DMS 273 treated with DMSO at 0.1 percent for 48 hours (cell line): ENCODE data around the gene BPIFB6.
"Not testable (repeated sequence)": the region's sequence is repeated elsewhere in the genome, so short reads cannot be mapped to it uniquely, and the experiment has no call there.

ENCODE experiments used
- DNase-seq: peaks from one replicate; lab custom pipeline; 2025; lab: John Stamatoyannopoulos, UW

The BPIFB6 gene

DNA sequence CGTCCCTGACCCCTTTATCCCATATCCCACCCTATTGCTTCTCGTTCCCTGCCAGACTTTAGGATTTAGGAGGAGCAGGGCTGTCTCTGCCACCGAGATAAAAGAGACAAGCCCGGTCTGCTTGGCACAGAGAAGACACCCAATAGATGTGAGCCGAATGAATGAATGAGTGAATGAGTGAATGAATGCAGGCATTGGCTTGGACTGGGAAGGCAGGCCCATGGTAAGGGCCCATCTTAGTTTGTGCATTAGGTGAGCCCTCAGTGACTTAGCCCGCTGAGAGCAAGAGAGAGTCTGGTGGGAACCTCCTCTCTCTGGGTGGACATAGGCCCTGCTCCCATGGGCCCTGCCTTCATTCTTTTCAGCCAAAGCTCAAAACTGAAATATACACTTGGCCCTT, 879 bp upstream of the BPIFB6 start:
- DNase-seq = no peak

DNA sequence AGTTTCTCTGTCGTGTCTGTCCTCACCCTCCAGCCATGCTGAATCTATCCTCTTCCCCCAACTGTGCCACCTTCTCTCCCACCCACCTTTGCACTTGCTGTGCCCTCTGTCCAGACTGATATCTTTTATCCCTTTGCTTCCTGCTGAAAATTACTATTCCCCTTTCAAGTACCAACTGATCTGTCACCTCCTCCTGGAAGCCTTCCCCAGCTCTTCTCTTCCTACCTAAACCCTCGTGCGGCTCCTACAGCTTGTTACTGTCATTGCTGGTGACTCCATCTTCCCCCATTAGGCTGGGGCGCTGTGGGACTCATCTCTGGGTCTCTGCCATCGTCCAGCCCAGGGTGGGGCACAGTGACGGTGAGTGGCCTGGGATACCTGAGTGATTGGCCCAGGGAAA, 1.1 kb downstream of the BPIFB6 start:
- DNase-seq = no peak

DNA sequence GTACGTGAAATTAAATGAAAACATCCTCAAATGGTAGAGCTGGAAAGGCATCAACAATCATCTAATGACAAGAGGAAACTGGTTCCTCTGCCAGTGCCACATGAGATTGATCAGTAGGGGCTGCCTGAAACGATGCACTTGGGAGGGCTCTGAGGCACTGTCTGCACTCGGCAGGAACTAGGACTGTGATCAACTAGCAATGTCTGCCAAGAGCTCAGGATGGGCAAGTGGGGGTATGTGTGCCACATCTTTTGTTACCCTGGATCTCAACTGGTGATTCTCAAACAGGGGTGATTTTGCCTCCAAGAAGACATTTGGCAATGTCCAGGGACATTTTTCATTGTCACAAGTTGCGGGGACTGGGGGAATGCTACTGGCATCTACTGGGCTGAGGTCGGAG, 1.9 kb downstream of the BPIFB6 start:
- DNase-seq = no peak

DNA sequence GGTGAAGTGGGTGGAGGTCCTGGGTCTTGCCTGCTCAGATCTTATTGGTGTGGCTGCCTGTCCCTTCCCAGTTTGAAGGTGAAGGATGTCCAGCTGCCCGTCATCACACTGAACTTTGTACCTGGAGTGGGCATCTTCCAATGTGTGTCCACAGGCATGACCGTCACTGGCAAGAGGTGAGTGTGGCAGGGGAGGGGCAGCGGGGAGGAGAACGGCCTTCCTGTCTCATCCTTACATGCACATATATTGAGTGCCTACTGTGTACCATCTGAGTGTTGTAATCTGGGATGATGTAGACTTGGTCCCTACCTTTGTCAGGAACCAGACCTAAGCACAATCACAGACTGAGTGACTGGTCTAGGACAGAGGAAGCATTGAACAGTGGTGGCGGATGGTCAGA, 2.7 kb downstream of the BPIFB6 start:
- DNase-seq = no peak

DNA sequence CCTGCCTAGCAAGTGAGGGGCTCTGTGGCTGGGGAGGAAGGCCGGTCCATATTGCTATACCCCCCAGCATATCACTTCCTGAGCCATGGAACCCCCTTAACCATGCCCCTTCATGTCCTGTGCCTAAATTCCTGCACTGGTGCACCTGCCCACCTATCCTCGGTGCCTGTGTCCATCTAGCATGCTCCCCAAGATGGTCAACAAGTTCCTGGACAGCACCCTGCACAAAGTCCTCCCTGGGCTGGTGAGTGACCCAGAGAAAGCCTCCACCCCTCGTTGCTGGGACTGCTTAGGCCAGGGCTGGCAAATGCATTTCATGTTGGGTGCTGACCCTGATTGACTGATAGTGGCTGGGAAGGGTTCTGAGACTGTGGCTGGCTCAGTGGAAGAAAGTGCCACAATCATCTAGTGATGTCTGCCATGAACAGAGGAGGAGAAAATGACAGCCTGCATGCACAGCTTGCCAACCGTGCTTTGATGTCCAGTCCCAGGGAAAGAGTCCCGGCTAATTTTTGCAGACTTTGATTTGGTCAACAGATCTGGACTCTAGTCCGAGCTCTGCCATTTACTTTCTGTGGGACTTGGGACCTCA, 3.5 kb downstream of the BPIFB6 start:
- DNase-seq = no peak

DNA sequence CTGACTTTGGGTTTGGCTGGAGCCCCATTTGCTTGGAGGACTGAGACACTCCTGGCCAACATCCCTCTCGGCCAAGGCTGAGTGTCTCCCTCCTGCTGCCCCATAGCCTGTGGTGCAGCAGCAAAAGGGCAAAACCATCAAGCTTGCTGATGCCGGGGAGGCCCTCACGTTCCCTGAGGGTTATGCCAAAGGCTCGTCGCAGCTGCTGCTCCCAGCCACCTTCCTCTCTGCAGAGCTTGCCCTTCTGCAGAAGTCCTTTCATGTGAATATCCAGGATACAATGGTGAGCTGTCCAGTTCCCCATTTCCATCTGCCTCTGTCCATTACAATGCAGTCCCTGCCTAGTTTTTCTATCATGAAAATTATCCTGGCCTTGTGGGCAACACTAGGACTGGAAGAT, 6.0 kb downstream of the BPIFB6 start:
- no peak for DNase-seq

DNA sequence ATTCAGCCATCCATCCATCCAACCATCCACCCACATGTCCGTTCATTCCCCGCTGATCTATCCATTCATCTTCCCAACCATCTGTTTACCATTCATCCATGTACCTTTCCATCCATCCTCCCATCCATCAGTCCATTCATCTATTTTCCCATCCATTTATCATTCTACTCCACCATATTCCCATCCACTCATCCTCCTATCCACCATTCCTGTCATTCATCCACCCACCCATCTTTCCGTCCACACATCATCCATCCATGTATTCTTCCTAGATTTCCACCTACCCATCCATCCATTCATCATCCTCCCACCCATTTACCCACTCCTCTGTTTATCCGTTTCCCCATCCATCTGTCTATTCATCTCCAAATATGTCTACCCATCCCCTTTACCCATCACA, 6.8 kb downstream of the BPIFB6 start:
- no peak for DNase-seq

DNA sequence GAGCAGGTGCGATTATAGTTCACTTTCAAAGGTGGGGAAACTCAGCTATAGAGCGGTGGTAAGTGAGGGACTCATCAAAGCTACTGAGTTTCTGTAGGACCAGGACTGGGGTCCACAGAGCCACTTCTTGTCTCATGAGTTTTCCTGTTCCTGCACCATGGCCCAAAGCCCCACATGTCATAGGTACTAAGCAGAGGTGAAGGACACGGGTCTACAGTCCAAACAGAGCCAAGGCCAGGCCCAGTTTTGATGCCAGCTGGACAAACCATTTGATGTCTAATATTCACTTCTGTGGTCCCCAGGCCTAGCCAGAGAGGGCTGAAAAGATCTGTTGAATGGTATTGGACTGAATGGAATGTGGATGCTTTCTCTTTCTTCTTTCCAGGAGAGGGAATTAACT, 11.0 kb downstream of the BPIFB6 start:
- DNase-seq = no peak

DNA sequence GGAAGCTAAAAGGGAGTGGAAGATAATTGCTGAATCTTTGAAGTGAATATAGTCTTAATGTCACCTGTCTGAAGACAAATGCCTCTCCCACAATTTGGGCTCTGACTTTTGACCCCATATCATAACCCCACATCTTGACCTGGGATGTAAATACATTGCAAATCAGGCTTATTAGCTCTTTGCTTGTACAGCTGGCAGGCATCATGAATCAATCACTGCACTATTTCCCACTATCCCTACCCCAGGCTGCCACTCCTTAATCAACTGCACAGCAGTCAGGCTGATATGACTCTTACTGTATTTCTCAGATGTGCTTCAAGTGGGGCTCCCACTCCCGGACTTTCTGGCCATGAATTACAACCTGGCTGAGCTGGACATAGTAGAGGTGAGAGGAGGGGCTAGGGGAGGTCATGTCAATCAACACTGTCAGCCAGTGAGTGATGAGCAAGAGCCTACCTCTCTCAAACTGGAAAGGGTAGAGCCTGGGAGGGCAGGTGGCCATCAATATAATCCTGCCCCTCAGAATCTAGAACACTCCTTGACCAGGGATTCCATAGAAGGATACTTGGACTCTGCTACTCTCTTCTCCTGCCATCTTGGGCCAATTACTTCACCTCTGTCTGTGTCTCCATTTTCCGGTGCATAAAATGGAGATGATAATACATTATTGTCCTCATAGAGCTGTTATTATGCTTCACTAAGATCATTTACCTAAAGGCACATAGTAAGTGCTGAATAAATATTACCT, 11.7 kb downstream of the BPIFB6 start:
- DNase-seq = no peak

DNA sequence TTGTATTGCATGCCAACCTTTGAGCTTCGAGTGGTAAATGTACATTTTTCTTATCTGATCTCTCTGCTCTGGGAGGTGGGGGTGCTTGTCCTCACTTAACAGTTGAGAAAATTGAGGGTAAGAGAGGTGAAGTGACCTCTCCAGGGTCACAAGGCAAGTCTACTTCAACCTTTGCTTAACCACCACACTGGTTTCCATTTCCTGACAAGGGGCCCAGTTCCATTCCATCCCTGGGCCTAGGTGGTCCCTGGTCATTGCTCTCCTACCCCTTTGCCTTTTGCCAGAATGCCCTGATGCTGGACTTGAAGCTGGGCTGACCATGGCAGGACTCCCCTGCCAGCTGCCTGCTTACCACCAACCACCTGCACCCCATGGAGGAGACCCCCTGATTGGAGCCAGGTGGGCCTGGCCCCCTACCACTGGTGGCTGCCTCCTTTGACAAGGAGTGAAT, 12.3 kb downstream of the BPIFB6 start:
- no peak for DNase-seq

DNA sequence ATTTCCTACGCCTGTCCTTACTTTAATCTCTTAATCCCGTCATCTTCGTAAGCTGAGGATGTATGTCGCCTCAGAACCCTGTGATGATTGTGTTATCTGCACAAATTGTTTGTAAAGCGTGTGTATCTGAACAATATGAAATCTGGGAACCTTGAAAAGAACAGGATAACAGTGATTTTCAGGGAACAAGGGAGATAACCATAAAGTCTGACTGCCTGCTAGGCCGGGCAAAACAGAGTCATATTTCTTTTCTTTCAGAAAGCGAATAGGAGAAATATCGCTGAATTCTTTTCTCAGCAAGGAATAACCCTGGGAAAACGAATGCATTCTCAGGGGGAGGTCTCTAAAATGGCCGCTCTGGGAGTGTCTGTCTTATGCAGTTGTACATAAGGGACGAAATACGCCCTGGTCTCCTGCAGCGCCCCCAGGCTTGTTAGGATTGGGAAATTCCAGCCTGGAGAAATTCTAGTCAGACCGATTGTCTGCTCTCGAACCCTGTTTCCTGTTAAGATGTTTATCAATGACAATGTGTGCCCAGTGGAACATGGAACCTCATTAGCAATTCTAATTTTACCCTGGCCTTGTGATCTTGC, 13.8 kb downstream of the BPIFB6 start:
- not testable (repeated sequence) for DNase-seq

DNA sequence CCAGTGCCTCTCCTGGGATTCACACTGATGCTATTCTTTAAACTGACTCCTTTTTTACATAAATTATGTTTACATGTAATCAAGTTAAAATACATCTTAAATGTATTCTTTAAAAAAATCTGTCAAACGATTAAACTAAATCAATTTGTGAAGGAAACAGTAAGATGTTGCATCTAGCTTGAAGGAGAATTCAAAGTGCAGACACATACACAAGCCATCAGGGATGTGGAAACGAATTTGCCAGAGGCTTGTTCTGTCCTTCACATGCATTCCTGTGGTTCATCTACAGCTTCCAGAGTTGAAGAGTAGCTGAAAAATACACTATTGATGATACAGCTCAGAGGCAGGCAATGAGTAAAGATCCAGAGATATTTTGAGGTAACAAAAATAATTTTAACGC, 15.0 kb downstream of the BPIFB6 start:
- DNase-seq = no peak

DNA sequence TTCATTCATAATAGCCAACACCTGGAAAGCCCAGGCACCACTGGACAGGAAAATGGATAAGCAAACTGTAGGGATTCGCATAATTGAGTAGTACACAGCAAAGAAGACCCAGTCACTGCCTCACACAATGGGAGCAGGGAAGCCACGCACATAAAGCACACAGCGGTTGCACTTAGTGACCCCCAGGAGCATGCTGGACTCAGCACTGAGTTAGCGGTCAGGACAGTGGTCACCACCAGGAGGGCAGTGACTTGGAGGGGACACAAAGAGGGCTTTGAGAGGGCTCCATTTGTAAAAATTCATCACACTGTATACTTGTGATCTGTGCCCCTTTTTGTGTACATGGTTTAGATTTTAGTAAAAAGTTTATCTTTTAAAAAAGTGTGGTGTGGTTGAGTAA, 19.9 kb downstream of the BPIFB6 start:
- no peak for DNase-seq

DNA sequence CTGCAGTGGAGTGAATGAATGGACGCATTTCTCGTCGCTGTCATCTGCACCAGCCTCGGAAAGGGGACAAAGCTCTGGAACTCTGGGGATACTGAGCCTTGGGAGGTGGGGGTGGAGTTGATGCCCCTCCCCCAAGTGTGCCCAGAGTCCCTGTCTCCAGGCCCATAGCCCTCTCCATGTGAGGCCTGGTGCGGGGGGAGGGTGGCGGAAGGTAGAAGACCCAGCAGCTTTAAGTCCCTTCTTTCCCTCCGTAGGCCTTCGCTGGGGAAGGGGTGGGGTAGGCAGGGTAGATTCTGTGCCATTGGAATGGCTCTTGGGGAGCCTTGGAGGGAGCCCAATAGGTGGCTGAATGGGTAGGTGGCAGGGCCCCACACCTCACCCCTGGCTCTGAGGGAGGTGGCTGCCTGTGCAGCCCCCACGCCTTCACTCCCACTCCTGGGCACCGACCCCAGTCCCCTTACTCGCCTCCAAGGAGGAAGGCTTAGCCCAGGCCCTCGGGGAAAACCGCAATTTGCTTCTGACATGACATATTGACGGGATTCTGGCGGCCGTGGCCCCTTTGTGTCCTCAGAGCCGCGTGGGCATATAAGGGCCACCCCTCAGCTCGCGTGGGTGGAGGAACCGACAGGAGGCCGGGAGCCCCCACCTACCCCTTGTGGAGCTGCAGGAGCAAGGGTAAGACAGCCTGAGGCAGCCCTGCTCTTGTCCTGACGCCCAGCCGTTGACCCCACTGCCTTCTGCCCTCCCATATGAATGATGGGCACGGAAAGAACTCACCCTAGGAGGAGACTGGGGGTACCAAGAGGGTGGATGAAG, 22.1 kb downstream of the BPIFB6 start, which contains the start of gene BPIFB3:
TSS of gene BPIFB3 (plus strand) at position 613 of the 816 bp plus-strand sequence. CDS start 1,533 bp downstream, outside the sequence.
- no peak for DNase-seq

DNA sequence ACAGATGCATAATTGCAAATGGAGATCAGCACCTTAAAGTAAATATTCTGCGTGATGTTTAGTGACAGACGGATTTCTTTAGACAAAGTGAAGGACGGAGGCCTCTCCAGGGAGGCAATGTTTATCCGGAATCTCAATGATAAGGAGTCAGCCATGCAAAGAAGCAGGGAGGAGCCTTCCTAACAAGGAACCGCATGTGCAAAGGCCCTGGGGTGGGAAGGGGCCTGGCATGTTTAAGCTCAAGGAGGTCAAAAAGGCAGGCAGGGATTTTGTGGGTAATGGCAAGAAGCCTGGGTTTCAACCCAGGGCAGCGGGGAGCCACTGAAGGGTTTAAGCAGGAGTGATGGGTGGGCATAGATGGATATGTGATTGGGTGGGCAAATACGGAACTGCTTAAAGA, 22.9 kb downstream of the BPIFB6 start:
- no peak for DNase-seq

DNA sequence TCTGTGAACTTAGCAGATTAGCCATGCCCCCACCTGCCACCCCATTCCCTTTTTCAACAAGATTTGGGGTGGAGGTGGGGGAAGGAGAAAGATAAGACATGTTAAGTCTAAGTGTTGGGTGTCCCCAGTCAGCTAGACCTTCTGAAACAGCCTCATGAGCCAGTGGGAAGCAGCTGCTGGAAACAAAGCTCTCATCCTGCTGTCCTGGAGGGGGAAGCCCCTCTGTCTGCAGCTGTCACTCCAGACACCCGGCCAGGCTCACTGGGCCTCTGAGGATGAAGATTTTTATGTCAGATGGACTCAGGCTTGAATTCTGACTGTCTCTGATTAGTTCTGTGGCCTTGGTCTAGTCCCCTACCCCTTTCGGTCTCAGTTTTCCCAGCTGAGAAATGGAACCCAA, 23.3 kb downstream of the BPIFB6 start:
- no peak for DNase-seq

DNA sequence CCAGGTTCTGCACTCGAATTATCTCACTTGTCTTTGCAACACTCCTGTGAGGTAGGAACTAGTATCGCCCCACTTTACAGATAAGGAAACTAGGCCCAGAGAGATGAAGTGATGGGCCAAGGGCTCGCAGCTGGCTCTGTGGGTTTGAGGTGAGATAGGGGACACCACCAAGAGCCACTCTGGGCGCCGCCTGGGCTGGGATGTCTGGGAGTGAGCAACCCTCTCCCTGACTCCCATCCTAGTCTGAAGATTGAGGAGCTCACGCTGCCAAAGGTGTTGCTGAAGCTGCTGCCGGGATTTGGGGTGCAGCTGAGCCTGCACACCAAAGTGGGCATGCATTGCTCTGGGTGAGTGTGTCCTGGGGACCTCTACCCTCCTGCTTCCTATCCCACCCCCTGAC, 27.7 kb downstream of the BPIFB6 start:
- DNase-seq = no peak

DNA sequence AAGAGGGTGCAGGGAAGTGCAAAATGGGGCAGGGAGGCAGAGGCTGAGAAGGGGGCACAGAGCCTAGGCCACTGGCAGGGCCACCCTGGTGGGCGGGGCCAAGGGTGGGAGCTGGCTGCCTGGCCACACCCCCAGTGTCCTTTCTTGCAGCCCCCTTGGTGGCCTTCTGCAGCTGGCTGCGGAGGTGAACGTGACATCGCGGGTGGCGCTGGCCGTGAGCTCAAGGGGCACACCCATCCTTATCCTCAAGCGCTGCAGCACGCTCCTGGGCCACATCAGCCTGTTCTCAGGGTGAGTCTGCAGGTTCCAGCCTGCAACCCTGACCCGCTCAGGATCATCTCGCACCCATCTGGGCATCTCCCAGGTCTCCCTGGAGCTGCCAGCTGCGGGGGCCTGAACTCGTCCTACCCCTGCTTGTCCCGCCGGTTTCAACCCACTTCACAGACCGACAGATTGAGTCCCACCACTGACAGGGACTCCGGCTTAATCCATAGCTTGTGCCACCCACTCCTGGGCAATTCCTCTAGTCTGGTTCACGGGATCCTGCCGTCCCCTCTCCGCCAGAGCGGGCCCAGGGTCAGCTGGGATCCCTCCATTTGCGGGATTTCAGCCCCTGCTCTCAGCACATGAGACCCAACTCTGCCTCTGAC, 28.4 kb downstream of the BPIFB6 start:
- no peak for DNase-seq

DNA sequence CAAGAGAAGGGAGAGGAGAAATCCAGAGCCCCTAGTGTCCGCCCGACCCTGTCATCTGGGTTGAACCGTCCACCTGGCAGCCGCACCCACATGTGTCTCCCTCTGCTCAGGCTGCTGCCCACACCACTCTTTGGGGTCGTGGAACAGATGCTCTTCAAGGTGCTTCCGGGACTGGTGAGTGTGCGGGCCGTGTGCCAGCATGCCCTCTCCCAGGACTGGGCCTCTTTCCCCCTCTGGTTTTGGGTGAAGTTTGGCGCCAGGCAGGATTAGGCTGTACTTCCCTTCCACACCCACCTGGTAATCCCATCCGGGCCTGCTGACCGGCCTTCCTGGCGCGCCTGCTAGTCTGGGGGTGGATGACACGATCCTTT, 30.2 kb downstream of the BPIFB6 start:
- DNase-seq = no peak

DNA sequence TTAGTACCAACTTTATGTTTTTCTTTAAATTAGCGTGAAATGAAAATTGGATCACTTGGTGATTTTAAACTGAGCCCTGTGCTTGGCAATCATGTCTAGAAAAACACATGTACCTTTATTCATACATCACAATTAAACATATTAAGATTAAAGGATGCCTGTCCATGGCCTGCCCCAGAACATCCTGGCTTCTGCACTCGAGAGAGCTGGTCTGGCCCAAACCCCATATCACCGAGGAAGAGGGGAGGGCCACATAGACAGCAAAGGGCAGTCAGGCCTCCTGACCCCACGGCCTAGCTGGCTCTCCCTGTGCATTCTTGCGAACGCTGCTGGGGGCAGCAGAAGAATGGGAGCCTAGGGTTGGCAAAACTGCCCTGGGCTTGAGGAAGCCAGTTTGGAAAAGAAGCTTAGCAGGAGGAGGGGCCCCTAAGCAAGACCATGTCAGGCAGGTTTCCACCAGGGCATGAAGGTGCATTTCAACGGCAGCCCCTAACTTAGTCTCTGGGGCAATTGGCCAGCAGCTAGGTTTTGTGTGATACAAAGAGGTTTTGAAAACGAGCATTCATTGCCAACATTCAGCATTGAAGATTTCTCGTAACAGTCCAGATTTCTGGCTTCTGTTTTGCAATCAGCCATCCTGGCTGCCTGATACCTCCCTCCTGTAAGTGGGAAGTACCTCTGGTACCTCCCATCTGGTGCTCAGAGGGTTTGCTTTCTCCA, 30.8 kb downstream of the BPIFB6 start:
- no peak for DNase-seq

DNA sequence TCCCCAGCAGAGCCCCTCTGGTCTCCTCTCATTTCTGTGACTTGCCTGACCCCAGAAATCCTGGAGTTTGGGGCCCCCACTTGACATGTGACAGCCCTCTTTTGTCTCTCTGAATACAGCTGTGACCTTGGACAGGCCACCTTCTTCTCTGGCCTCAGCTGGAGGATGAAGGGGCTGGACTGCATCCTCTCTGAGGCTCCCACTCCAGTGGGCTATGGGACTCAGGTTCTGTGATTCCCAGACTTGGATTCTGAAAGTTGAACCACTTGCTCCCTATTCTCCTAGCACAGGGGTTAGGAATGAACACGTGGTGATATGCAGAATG, 31.3 kb downstream of the BPIFB6 start:
- DNase-seq = no peak

DNA sequence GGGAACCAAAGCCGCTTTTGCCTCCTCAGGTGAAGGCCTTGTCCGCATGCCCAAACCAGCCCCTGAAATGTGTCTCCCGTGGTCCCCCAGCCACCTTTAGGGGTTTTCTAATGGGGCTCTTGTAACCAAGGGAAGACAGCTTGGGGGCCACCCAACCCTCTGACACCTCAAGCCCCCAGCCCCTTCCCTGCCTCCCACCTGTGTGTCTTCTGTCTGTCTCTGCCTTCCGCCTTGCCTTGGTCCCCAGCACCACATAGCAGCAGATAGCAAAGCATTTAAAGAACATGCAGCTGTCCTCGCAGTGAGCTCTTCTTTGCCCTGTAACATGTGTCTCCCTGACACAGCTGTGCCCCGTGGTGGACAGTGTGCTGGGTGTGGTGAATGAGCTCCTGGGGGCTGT, 31.8 kb downstream of the BPIFB6 start:
- DNase-seq = no peak
